GM21529 (cell line): Measurements from ENCODE around the gene MTHFD1.

Experiments
- ATAC-seq: cut with Tn5 transposase; IDR thresholded peaks from one replicate; pipeline ENCODE4 v1.9.1; 2021; ENCODE audit not compliant: unreplicated experiment

MTHFD1 gene

GRCh38 chr14:64488590-64489099 is 100.5 kb downstream of the MTHFD1 start:
- no peak for ATAC-seq

DNA sequence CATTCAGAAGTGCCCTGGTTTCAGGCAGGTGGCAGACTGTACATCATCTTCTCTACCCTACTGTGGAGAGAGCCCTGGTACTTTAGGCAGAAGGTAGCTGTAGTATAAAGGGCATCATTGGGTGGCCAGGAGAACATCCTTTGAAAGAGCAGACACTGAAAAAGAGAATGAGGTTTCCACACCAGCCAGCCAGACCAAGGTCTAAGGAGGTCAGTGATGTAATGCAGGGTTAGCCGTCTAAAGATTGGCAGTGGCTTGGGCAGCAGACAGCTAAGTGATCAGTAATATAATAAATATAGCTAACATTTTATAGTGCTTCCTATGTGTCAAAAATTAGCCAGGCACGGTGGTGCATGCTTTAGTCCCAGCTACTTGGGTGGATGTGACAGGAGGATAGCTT is 103.5 kb downstream of the MTHFD1 start:
- ATAC-seq = no peak

GRCh38 chr14:64493455-64493854 is 105.3 kb downstream of the MTHFD1 start:
- no peak for ATAC-seq

DNA sequence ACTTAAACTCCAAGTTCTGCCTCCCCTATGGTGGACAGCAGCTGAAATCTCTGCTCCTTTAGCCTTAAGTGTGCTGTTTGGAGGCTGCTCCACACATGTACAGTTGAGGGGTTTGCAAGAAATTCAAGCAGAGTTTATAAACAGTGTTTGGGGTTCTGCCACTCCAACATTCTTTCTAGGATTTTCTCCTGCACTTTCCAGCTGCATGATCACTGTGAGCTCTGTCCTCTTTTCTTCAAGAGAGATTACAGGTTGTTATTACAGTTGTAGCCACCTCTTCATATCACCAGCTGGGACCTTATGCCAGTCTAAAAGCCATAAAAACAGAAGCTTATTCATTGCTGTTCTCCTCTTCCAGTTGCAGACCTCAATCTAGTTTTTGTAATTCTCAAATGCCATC is 107.1 kb downstream of the MTHFD1 start:
- ATAC-seq = no peak

GRCh38 chr14:64496764-64497163 is 108.6 kb downstream of the MTHFD1 start:
- no peak for ATAC-seq

- ATAC-seq = no peak
These were observed 111.9 kb downstream of the MTHFD1 start for GRCh38 chr14:64500088-64500487.

DNA sequence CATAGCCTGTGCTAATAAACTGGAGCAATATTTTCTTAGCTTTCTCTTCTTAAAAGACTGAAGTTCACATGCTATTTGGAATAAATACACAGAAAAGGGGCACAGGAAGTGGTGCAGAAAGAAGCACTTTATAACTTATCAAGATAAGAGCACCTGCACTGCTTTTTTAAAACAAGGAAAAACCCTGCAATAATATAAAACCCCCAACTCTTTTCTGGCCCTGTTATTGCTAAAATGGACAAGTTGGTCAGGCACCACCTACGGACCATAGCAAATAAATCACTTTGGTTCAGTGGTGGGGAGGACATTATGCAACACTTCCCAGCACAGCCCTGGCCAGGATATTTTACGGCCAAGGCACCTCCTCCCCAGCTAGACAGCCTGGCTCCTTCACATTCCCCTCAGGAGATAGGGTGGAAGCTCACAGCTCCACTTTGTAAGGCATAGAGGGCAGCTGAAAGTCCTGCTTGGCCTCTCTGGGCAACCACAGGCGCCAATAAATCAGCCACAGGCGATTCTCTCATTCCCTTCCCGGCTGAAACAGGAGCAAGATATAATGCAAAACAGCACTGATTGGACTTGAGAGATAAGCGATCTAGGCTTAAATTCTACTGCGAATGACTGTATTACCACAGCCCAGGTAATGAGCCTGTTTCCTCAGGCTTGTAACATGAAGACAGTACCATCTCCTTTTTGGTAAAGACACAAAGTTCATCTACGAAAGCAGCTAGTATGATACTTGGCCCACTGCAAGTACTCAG is 113.4 kb downstream of the MTHFD1 start:
- ATAC-seq = no peak

- ATAC-seq = no peak
These were observed 114.3 kb downstream of the MTHFD1 start for GRCh38 chr14:64502456-64502855.

- ATAC-seq = no peak
These were observed 114.8 kb downstream of the MTHFD1 start for GRCh38 chr14:64502887-64503433.

DNA sequence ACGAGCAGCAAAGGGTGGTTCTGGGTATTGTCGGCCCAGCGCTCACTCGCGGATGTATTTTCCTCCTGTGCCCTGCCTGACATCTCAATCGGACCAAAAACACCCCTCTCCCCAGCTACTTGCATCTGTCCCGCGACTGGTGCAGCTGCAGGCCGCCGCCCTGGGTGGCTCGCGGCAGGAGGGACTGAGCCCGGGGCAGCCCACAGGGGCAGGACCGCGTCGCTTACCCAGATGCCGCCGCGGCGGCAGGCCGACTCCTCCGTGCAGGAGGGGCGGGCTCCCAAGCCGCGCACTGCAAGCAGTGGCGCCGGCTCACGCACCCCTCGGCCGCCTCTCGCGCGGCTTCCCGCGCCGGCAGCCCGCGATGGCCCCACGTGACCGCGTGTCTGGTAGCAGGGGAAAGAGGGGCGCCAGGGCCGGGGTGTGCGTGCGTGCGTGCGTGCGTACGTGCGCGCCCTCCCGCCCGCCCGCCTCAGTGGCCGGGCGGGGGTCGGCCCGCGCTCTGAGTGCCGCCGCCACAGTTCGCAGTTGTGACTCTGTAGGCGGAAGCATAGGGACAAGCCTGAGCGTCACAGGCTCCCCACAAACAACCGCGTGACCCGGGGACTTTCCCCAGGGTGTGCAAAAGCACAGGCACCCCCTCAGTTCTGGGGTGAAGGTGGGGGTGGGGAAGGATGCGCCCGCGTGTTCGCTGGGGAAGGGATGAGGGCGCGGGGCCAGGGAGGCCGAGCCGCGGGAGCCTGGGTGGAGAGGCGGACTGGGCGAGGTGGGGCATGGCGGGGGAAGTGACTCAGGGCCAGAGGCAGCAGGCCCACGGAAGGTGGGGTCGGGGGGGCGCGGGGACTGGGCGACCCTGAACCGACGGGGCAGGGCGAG is 115.5 kb downstream of the MTHFD1 start, which contains the start of gene ZBTB25:
ZBTB25 (minus strand) TSS at position 405 of the 876 bp plus-strand sequence. CDS start 13,305 bp downstream, outside the sequence.
- ATAC-seq = peak; percentile 59

- ATAC-seq = peak; percentile 17
These were observed 116.2 kb downstream of the MTHFD1 start, which contains the start of gene ZBTB1 for GRCh38 chr14:64504310-64504896. Gene ZBTB1, plus strand, starts transcription at chr14:64504770. Its CDS starts 16,735 bp downstream, at chr14:64521505.

DNA sequence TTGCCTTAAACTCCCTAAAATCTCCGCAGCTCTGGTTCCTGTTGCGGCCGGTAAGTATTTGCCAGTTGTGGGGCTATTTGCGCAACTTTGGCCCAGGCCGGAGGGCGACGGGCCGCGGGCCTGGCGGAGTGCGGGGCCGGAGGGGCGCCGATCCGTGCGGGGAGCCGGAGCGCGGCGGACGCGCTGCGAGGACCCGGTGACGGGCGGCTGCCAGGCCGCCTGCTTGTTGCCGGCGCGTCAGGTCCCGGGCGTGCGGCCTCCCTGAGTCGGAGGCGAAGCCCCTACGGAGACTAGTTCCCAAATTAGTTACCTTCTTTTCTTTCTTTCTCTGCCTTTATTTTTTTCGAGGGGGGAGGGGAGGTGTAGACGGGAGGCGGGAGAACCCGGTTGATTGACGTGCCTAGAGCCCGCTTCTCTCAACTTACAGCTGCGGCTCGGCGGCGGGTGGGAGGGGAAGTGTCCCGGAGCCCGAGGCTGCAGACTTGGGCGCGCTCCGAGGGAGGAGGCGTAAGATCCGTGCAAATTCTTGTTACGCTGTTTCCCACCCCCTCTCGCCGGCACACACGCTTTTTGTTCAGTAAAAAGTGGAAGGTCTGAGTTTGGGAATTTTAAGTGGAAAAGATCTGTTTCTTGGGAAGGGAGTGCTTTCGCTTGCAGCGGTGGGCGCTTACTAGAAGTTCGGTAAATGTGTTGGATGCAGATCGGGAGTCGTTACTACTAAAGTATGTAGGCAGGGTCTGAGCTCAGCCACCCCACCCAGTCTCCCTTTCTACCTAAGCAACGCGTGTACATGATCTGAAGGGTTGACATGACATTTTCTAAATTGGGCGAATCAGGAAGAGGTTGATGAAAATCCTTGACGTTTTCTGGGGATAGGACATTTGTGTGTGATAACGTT is 117.0 kb downstream of the MTHFD1 start:
- peak; percentile 27 for ATAC-seq

DNA sequence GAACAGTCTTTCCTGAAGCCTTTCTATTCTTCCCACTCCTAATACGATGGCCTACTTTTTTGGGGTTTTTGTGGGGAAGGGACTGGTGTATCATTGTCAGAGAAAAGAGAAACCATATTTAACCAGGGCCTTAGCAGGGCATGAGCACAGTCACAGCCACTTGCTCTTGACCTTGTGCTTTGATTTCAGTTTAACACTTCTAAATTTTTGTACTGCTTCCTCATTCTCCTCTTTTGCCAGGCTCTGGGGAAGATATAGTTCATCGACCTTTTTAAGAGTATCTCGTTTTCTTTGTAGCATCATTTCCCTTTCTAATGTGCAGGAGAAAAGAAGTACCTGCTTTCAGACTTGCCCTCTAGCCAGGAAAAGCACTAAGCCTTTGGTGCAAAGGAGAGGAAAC is 118.6 kb downstream of the MTHFD1 start:
- no peak for ATAC-seq

GRCh38 chr14:64507376-64508156 is 119.4 kb downstream of the MTHFD1 start:
- ATAC-seq = no peak

DNA sequence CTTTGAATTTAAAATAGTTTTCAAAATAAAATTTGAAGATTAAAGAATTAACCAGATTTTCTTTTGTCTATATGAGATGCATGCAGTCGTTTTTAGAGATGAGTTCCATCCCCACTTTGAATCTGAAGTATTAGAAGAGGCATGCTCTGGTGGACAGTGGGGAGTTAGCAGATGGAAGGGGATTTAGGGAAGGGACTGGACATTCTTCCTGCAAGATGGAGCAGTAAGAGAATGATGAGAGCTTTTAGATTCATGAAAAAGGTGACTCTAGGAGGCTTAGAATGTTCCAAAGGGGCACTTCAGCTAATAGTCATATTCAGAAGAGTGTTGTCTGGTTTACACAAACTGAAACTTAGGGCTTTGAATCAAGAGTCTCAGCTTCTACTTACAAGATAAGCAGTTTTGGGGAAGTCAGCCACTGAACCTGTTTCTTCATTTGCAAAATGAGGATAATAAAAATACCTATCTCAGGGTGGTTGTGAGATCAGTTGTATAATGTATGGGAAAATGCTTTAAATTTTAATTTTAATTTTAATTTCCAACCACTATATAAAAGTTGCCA is 120.1 kb downstream of the MTHFD1 start:
- peak; percentile 14 for ATAC-seq

GRCh38 chr14:64509036-64509435 is 120.9 kb downstream of the MTHFD1 start:
- ATAC-seq = no peak
